Measurements from ENCODE around the gene SLC35F2. TPM values are rescaled to one million over a fixed set of nuclear protein-coding genes. Genes with fewer than 3 reads are reported as not detected.
"Not testable (repeated sequence)": the region's sequence is repeated elsewhere in the genome, so short reads cannot be mapped to it uniquely, and the experiment has no call there.

The SLC35F2 gene
- total RNA-seq, 1 donor from 2014 or later = 9.3 TPM

DNA sequence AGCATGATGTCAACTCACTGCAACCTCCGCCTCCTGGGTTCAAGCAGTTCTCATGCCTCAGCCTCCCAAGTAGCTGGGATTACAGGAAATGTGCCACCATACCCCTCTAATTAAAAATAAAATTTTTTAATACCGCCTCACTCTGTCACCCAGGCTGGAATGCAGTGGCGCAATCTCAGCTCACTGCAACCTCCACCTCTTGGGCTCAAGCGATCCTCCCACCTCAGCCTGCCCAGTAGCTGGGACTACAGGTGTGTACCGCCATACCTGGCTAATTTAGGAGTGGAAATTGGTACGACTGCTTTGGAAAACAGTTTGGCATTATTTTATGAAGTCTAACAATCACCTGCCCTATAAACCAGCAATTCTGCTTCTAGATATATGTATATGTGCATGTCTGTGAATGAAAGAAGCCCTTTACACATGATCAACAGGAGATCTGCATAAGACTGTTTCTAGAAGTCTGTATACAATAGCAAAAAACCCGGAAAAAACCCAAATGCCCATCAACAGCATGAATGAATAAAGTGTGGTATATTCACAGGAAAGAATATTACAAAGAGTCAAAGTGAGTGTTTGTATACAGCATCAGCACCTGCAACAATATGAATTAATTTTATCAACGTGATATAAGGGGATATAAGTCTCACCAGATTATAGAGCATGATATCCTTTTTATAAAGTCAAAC lies 16.0 kb downstream of the SLC35F2 start:
- Mint-ChIP-seq H3K27me3 (ENCODE audit: unreplicated experiment) (no peaks in the 10 kb centered on the region), H3K36me3 (ENCODE audit: low read depth, unreplicated experiment) (no peaks in the 10 kb centered on the region), H3K9me3 (ENCODE audit: unreplicated experiment) (no peaks in the 10 kb centered on the region), H3K4me1 (ENCODE audit: unreplicated experiment) (peaks cover 5% of the 10 kb centered on the region), H3K4me3 (ENCODE audit: unreplicated experiment) (no peak overlapping the region), H3K27ac (ENCODE audit: unreplicated experiment) (no peak overlapping the region)
- TF ChIP-seq, protein P1, sequence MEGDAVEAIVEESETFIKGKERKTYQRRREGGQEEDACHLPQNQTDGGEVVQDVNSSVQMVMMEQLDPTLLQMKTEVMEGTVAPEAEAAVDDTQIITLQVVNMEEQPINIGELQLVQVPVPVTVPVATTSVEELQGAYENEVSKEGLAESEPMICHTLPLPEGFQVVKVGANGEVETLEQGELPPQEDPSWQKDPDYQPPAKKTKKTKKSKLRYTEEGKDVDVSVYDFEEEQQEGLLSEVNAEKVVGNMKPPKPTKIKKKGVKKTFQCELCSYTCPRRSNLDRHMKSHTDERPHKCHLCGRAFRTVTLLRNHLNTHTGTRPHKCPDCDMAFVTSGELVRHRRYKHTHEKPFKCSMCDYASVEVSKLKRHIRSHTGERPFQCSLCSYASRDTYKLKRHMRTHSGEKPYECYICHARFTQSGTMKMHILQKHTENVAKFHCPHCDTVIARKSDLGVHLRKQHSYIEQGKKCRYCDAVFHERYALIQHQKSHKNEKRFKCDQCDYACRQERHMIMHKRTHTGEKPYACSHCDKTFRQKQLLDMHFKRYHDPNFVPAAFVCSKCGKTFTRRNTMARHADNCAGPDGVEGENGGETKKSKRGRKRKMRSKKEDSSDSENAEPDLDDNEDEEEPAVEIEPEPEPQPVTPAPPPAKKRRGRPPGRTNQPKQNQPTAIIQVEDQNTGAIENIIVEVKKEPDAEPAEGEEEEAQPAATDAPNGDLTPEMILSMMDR (IDR thresholded peaks at IDR 0.05; ENCODE audit: unreplicated experiment) = no peak
- no peak for DNase-seq (ENCODE audit: low spot score)

DNA sequence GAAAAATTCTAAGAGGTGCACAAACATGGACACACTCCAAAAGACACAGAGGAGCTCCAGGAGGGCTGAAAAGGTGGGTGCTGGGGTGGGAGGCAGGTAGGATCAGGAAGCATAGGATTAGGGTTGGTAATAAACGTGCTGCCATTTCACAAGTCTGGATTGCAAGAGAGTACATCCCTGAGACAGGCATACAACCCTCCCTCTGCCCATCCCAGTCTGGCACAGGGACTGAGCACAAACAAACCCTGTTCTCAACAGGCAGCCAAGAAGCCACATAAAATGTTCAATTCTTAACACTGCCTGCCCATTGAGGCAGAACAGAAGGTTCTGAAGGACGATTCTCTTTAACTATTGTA lies 18.5 kb downstream of the SLC35F2 start:
- Mint-ChIP-seq H3K4me3 (ENCODE audit: unreplicated experiment) (no peak overlapping the region), H3K27ac (ENCODE audit: unreplicated experiment) (no peak overlapping the region)

DNA sequence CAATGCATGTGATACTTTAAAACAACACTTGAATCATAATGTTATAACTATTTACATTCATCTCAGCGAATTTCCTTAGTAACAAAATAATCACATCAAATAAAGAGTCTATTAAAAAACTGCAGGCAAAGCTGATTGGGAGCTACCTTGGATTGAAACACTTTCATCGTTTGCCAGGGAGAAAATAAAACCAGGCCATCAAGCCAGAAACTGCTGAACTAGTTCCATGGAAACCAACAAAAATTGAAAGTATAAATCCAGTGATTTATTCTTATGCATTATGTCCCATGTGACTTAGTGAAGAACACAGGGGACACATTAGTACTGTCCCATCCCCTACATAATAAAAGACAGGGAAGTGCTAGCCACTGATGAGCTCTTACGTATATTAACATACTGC lies 21.7 kb downstream of the SLC35F2 start:
- H3K4me1 Mint-ChIP-seq (ENCODE audit: unreplicated experiment) = peaks cover 11% of the 10 kb centered on the region
- H3K27me3 Mint-ChIP-seq (ENCODE audit: unreplicated experiment) = peaks cover under 1% of the 10 kb centered on the region
- H3K36me3 Mint-ChIP-seq (ENCODE audit: low read depth, unreplicated experiment) = no peaks in the 10 kb centered on the region
- H3K9me3 Mint-ChIP-seq (ENCODE audit: unreplicated experiment) = no peaks in the 10 kb centered on the region
- H3K27ac Mint-ChIP-seq (ENCODE audit: unreplicated experiment) = no peak overlapping the region
- TF ChIP-seq, protein P1 (IDR thresholded peaks at IDR 0.05; ENCODE audit: unreplicated experiment) = no peak
- DNase-seq (ENCODE audit: low spot score) = no peak
- no peak overlapping the region for H3K4me3 Mint-ChIP-seq (ENCODE audit: unreplicated experiment)

More for the DNA sequence above, 18.5 kb downstream of the SLC35F2 start:
- Mint-ChIP-seq H3K27me3 (ENCODE audit: unreplicated experiment) (no peaks in the 10 kb centered on the region), H3K9me3 (ENCODE audit: unreplicated experiment) (no peaks in the 10 kb centered on the region), H3K4me1 (ENCODE audit: unreplicated experiment) (peaks cover 5% of the 10 kb centered on the region), H3K36me3 (ENCODE audit: low read depth, unreplicated experiment) (no peaks in the 10 kb centered on the region)
- TF ChIP-seq, protein P1 (IDR thresholded peaks at IDR 0.05; ENCODE audit: unreplicated experiment) = no peak
- DNase-seq (ENCODE audit: low spot score) = no peak

GRCh38 chr11:107834995-107835394 lies 23.6 kb downstream of the SLC35F2 start:
- Mint-ChIP-seq H3K27ac (ENCODE audit: unreplicated experiment) (no peak overlapping the region), H3K9me3 (ENCODE audit: unreplicated experiment) (no peaks in the 10 kb centered on the region)
- TF ChIP-seq, protein P1 (IDR thresholded peaks at IDR 0.05; ENCODE audit: unreplicated experiment) = no peak

DNA sequence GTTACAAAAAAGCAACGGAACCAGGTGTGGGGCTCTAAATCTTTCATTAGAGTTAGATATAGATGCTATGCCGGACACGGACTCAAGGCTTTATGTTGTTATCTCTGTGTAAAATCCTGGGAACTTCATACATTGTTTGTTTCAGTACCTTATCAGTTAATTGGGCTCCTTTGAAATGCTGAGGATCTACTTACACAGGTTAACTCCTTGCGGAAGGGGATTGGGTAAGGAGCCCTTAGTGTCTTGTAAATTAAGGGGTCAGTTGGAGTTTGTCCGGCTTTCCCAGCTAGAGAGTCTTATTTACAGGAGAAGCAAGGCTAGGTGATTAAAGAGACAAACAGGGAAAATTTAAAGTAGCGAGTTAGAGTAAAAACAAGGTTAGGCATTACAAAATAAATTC lies 24.7 kb downstream of the SLC35F2 start:
- not testable (repeated sequence) for DNase-seq (ENCODE audit: low spot score); H3K36me3 Mint-ChIP-seq (ENCODE audit: low read depth, unreplicated experiment); H3K4me3 Mint-ChIP-seq (ENCODE audit: unreplicated experiment); H3K9me3 Mint-ChIP-seq (ENCODE audit: unreplicated experiment); H3K4me1 Mint-ChIP-seq (ENCODE audit: unreplicated experiment); H3K27ac Mint-ChIP-seq (ENCODE audit: unreplicated experiment); H3K27me3 Mint-ChIP-seq (ENCODE audit: unreplicated experiment)

More at GRCh38 chr11:107834995-107835394, 23.6 kb downstream of the SLC35F2 start:
- Mint-ChIP-seq H3K27me3 (ENCODE audit: unreplicated experiment) (peaks cover 1% of the 10 kb centered on the region), H3K4me3 (ENCODE audit: unreplicated experiment) (no peak overlapping the region), H3K4me1 (ENCODE audit: unreplicated experiment) (peaks cover 6% of the 10 kb centered on the region), H3K36me3 (ENCODE audit: low read depth, unreplicated experiment) (no peaks in the 10 kb centered on the region)
- DNase-seq (ENCODE audit: low spot score) = no peak

All from endothelial cell (in vitro differentiated cells).